Measurements from ENCODE around the gene HOXC12.

- TF ChIP-seq CTCF (IDR thresholded peaks at IDR 0.05; ENCODE audit: low read length) = no peak
- no peak for TF ChIP-seq EZH2 (optimal IDR thresholded peaks at IDR 0.05; ENCODE audit: low read depth, low read length)
These were observed 25.6 kb downstream of the HOXC12 start for GRCh38 chr12:53980104-53980801.

Measured in MM.1S (cell line).